Cardiac muscle cell (in vitro differentiated cells and primary cell): ENCODE results near the gene TCF12. TPM values are rescaled to one million over a fixed set of nuclear protein-coding genes. Genes with fewer than 3 reads are reported as not detected.
A peak's percentile ranks its signal among the peaks of the same experiment; 100 is the strongest.

Source experiments
- DNase-seq, 2 donors: peaks; one replicate each; pipeline versions ENCODE4 v3.0.0 to v3.0.0-alpha.2; 2010 to 2017; ENCODE audit warnings: low read depth in 1 of 2, low spot score in 1 of 2
- H3K27ac ChIP-seq: fragments of 200-600 bp; sonication (generic); 2 replicates; pipeline ENCODE4 v1.5.1; 2016
- H3K27me3 ChIP-seq: fragments of 200-600 bp; sonication (generic); 2 replicates; pipeline ENCODE4 v1.6.0; 2016; ENCODE audit warnings: control low read depth
- H3K36me3 ChIP-seq: fragments of 200-600 bp; sonication (generic); 2 replicates; pipeline ENCODE4 v1.5.1; 2016; ENCODE audit warnings: control low read depth
- H3K4me1 ChIP-seq: fragments of 200-600 bp; sonication (generic); 2 replicates; pipeline ENCODE4 v1.8.1; 2017; ENCODE audit warnings: low read depth, mild to moderate bottlenecking, mixed run types
- H3K4me3 ChIP-seq: fragments of 200-600 bp; sonication (generic); 2 replicates; pipeline ENCODE4 v1.5.1; 2016; ENCODE audit warnings: mild to moderate bottlenecking
- H3K9me3 ChIP-seq: fragments of 200-600 bp; sonication (generic); 2 replicates; pipeline ENCODE4 v1.5.1; 2017; ENCODE audit warnings: low read depth, mild to moderate bottlenecking, control low read depth
- polyA plus RNA-seq: library from polyadenylated mRNA; unstranded; fragments of >200 nt; fragmentation: Nextera tagmentation; extraction: Ambion mirVana; gene quantifications from 2 replicates; pipeline ENCODE4 v1.2.1, GENCODE V29; 2016
- total RNA-seq: library from RNA; depleted of rRNA; stranded (reverse); fragments of >200 nt; gene quantifications from 2 replicates; pipeline ENCODE4 v1.2.3, GENCODE V29; 2016
- TF ChIP-seq, protein P1 (sequence below): IDR thresholded peaks from 2 replicates; pipeline ENCODE4 v1.5.1; 2012; ENCODE audit warnings: low read depth, mild to moderate bottlenecking, low read length

Gene TCF12
- total and polyA plus RNA-seq, 2 experiments from 2014 or later: 42.6 to 137 TPM

DNA sequence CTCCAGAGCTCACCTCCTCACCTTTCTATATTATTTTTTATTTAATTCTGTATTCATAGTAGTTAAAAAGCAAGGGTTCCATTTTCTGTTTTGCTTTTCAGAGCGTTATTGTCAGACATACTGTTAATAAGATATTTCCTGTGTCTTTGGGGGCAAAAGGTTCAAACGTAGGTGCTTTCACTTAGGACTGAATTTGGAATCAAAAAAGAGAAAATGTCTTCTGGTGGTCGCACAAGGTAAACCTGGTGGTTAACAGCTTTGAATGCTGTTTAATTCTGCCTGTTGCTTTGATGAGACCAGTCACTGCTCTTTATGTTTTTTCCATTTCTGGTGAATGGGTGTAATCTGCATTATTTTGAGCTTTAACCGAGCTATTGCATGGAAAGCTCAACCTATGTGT lies 212.5 kb downstream of the TCF12 start:
- no peak for DNase-seq
- H3K4me3 ChIP-seq: no peak overlapping the region

DNA sequence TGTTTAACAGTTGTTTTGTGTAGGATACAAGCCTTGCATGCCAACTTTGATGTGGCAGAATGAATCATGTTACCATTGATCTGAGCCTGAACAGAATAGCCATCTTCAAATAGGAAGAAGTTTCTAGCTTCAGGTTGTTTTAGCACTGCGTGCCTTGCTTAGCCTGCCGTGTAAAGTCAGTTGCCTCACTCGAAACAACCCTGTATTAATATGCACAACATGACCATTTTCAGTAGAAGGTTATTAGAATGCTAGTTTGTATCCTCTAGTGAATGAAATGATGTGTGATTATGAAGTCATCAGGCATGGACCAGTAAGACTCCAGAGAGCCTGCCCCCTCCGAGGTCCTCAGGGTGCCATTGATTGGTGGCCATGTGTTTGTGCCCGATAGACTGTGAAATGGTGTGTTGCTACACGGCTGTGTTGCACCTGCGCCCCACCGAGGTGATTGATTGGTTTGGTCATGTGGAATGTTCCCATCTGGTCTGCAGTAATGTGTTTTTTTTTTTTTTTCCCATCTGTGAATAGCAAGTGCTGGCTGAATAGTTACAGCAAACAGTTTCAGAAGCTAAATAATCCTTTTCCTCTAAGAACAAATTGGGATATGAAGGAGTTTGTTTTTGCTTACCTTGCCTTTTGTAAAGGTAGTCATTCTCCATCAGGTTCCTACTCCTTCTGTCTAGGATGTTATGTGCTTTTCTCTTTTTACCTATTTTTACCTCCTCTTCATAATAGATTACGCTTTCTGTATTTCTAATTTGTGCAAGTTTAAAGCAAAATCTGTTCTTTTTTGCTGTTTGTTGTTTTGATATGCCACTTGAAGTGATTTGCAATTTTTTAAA lies 214.9 kb downstream of the TCF12 start:
- H3K27me3 ChIP-seq: no peaks in the 10 kb centered on the region
- no peak overlapping the region for H3K4me3 ChIP-seq
- no peaks in the 10 kb centered on the region for H3K9me3 ChIP-seq
- TF ChIP-seq, protein P1, sequence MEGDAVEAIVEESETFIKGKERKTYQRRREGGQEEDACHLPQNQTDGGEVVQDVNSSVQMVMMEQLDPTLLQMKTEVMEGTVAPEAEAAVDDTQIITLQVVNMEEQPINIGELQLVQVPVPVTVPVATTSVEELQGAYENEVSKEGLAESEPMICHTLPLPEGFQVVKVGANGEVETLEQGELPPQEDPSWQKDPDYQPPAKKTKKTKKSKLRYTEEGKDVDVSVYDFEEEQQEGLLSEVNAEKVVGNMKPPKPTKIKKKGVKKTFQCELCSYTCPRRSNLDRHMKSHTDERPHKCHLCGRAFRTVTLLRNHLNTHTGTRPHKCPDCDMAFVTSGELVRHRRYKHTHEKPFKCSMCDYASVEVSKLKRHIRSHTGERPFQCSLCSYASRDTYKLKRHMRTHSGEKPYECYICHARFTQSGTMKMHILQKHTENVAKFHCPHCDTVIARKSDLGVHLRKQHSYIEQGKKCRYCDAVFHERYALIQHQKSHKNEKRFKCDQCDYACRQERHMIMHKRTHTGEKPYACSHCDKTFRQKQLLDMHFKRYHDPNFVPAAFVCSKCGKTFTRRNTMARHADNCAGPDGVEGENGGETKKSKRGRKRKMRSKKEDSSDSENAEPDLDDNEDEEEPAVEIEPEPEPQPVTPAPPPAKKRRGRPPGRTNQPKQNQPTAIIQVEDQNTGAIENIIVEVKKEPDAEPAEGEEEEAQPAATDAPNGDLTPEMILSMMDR: no peak
- H3K4me1 ChIP-seq: peaks cover 22% of the 10 kb centered on the region
- H3K36me3 ChIP-seq: no peaks in the 10 kb centered on the region
- peak overlapping the region; percentile 26 for H3K27ac ChIP-seq
- DNase-seq: no peak

More for the DNA sequence above, 212.5 kb downstream of the TCF12 start:
- peaks cover 13% of the 10 kb centered on the region for H3K4me1 ChIP-seq
- no peaks in the 10 kb centered on the region for H3K36me3 ChIP-seq
- H3K9me3 ChIP-seq: no peaks in the 10 kb centered on the region
- H3K27me3 ChIP-seq: no peaks in the 10 kb centered on the region
- TF ChIP-seq, protein P1: no peak
- H3K27ac ChIP-seq: no peak overlapping the region

DNA sequence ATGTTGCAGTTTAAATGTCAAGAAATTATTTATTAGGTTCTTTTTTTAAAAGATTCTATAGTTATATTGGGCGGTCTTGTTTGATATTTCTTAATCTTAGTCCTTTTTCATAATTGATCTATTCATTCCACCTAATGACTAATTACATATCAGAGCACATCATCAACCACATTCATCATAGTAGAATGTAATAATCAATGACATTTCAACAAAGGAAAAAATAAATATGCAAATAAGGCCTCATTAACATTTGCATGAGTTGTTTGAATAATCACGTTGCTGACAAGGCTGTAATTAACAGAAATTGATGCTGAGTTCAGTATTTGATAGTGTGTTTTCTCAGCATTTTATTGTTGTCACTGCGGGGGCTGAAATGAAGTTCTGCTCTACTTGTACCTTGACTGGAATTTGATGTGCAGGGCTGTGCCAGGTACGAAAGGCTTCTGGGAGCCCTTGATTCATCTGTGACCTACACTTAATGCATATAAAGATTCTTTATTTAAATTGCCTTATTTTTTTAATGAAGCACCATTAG lies 215.7 kb downstream of the TCF12 start:
- DNase-seq: no peak
- no peak overlapping the region for H3K27ac ChIP-seq
- no peaks in the 10 kb centered on the region for H3K36me3 ChIP-seq
- no peaks in the 10 kb centered on the region for H3K9me3 ChIP-seq
- H3K4me1 ChIP-seq: peaks cover 30% of the 10 kb centered on the region
- no peak overlapping the region for H3K4me3 ChIP-seq
- TF ChIP-seq, protein P1: no peak
- H3K27me3 ChIP-seq: no peaks in the 10 kb centered on the region

DNA sequence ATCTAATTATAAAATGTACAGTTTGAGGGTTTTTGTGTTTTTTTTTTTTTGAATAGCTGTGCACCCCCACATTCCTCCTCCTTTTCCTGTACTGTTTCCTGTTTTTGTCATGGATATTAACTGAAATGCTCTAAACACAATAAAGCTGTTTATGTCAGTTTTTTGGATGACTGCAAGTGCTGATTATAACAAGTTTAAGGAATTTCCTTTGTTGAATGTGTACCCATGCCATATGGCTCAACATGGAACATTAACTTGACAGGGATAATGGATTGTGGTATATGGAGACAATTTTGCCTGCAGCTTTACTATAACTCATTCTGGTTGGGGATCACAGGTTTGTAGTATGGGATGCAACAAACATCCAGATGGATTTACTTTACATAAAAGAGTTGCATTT lies 216.4 kb downstream of the TCF12 start:
- peaks cover 31% of the 10 kb centered on the region for H3K4me1 ChIP-seq
- peak in 1 of 2 donors; percentile 59 for DNase-seq
- no peaks in the 10 kb centered on the region for H3K27me3 ChIP-seq
- TF ChIP-seq, protein P1: no peak
- H3K27ac ChIP-seq: no peak overlapping the region
- H3K36me3 ChIP-seq: no peaks in the 10 kb centered on the region
- no peak overlapping the region for H3K4me3 ChIP-seq
- no peaks in the 10 kb centered on the region for H3K9me3 ChIP-seq

DNA sequence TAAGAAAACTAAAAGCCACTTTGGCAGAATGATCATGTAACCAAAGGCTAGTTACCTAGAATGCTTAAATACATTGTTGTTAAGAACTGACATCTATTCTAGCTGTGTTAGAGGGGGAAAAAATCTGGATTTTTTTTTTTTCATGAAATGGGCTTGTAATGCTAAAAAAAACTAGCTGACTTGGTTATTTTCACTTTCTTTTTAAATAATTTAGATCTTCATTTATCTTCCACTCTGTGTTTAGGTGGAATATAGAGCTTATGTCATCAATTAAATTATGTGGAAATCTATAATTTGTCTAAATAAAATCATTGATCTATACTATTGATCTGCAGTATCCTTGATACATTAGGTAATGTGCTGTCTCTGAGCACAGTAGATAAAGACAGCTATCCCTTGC lies 217.4 kb downstream of the TCF12 start:
- peak overlapping the region; percentile 9 for H3K27ac ChIP-seq
- H3K4me1 ChIP-seq: peaks cover 21% of the 10 kb centered on the region
- TF ChIP-seq, protein P1: no peak

More for the DNA sequence above, 217.4 kb downstream of the TCF12 start:
- H3K27me3 ChIP-seq: no peaks in the 10 kb centered on the region
- no peak overlapping the region for H3K4me3 ChIP-seq
- H3K36me3 ChIP-seq: no peaks in the 10 kb centered on the region
- H3K9me3 ChIP-seq: no peaks in the 10 kb centered on the region
- DNase-seq: no peak
